GM23338 (cell line): Measurements from ENCODE around the gene KCTD12. TPM values are rescaled to one million over a fixed set of nuclear protein-coding genes. Genes with fewer than 3 reads are reported as not detected.

Experiments
- ATAC-seq: fragments of 200-7000 bp; cut with Tn5 transposase; 3 replicates; pipeline ENCODE4 v1.9.1; 2020
- DNase-seq: peaks from one replicate; pipeline ENCODE4 v3.0.0-alpha.2; 2015; ENCODE audit warnings: low spot score
- H2AFZ ChIP-seq: fragments of 200-600 bp; sonication (generic); 2 replicates; pipeline ENCODE4 v1.8.0; 2016; ENCODE audit warnings: antibody characterized with exemption, mild to moderate bottlenecking, moderate library complexity
- H3F3A ChIP-seq: fragments of 200-600 bp; sonication (generic); replicated peaks from 2 replicates; pipeline ENCODE4 v1.8.0; 2017; ENCODE audit warnings: antibody characterized with exemption, mixed run types, low read depth
- H3K27ac ChIP-seq: fragments of 200-600 bp; sonication (generic); 2 replicates; pipeline ENCODE4 v1.6.1; 2016; ENCODE audit warnings: low read depth
- H3K27me3 ChIP-seq: fragments of 200-600 bp; sonication (generic); 2 replicates; pipeline ENCODE4 v1.8.0; 2016; ENCODE audit warnings: mild to moderate bottlenecking, mixed run types, moderate library complexity; ENCODE audit not compliant: insufficient read depth
- H3K36me3 ChIP-seq: fragments of 200-600 bp; sonication (generic); 2 replicates; pipeline ENCODE4 v1.8.0; 2016; ENCODE audit warnings: mild to moderate bottlenecking; ENCODE audit not compliant: insufficient read depth
- H3K4me1 ChIP-seq: fragments of 200-600 bp; sonication (generic); 2 replicates; pipeline ENCODE4 v1.8.0; 2016; ENCODE audit warnings: mild to moderate bottlenecking, moderate library complexity; ENCODE audit not compliant: insufficient read depth
- H3K4me2 ChIP-seq: fragments of 200-600 bp; sonication (generic); 2 replicates; pipeline ENCODE4 v1.7.1; 2017; ENCODE audit warnings: mixed run types
- H3K4me3 ChIP-seq: fragments of 200-600 bp; sonication (generic); 2 replicates; pipeline ENCODE4 v1.6.1; 2016; ENCODE audit warnings: mixed run types
- H3K79me2 ChIP-seq: fragments of 200-600 bp; sonication (generic); replicated peaks from 2 replicates; pipeline ENCODE4 v1.8.0; 2017; ENCODE audit warnings: mild to moderate bottlenecking; ENCODE audit not compliant: insufficient read depth
- H3K9me2 ChIP-seq: fragments of 200-600 bp; sonication (generic); 2 replicates; pipeline ENCODE4 v1.8.0; 2017; ENCODE audit not compliant: insufficient read depth
- H4K20me1 ChIP-seq: fragments of 200-600 bp; sonication (generic); replicated peaks from 2 replicates; pipeline ENCODE4 v1.8.0; 2017; ENCODE audit warnings: mild to moderate bottlenecking; ENCODE audit not compliant: insufficient read depth
- H3K27ac Mint-ChIP-seq: 2 replicates; pipeline ENCODE4 v1.8.0; 2020; ENCODE audit warnings: inconsistent platforms, mild to moderate bottlenecking, moderate library complexity, mixed read lengths
- H3K27me3 Mint-ChIP-seq: 3 replicates; pipeline ENCODE4 v1.8.0; 2022; ENCODE audit warnings: low read depth, mild to moderate bottlenecking, moderate library complexity, mixed read lengths, inconsistent platforms; ENCODE audit not compliant: insufficient read depth, poor library complexity
- H3K36me3 Mint-ChIP-seq: 3 replicates; pipeline ENCODE4 v1.8.0; 2021; ENCODE audit warnings: low read depth, mild to moderate bottlenecking, inconsistent platforms, moderate library complexity, mixed read lengths
- H3K4me1 Mint-ChIP-seq: 3 replicates; pipeline ENCODE4 v1.8.0; 2020; ENCODE audit warnings: mild to moderate bottlenecking, inconsistent platforms, mixed read lengths
- H3K4me3 Mint-ChIP-seq: 3 replicates; pipeline ENCODE4 v1.8.0; 2021; ENCODE audit warnings: moderate library complexity, mild to moderate bottlenecking, inconsistent platforms, mixed read lengths
- H3K9me3 Mint-ChIP-seq: 3 replicates; pipeline ENCODE4 v1.8.0; 2020; ENCODE audit warnings: moderate library complexity, mild to moderate bottlenecking, inconsistent platforms, mixed read lengths
- CREB1 ChIP-seq: fragments of 250-450 bp; sonication (Bioruptor Pico); IDR thresholded peaks from 2 replicates; pipeline ENCODE4 v1.5.0; 2020; ENCODE audit warnings: low read depth, mild to moderate bottlenecking, moderate library complexity
- CTCF ChIP-seq, 2 experiments: fragments of 200-600 bp in 1 of 2; sonication (generic) in 1 of 2; conservative IDR thresholded peaks; 2 replicates each; pipeline versions ENCODE4 v1.5.1 to v1.6.1; 2016 to 2017; ENCODE audit warnings: antibody characterized with exemption in 2 of 2, low read depth in 2 of 2, mild to moderate bottlenecking in 2 of 2, moderate library complexity in 1 of 2
- ETS1 ChIP-seq: IDR thresholded peaks from 2 replicates; pipeline ENCODE4 v1.6.1; 2016; ENCODE audit warnings: antibody characterized with exemption
- EZH2 ChIP-seq: fragments of 200-600 bp; sonication (generic); IDR thresholded peaks from one replicate; pipeline ENCODE4 v1.8.0; 2017; ENCODE audit warnings: antibody characterized with exemption, mild to moderate bottlenecking, low read depth; ENCODE audit not compliant: unreplicated experiment
- EZH2phosphoT487 ChIP-seq: fragments of 200-600 bp; sonication (generic); IDR thresholded peaks from one replicate; pipeline ENCODE4 v1.8.1; 2018; ENCODE audit warnings: antibody characterized with exemption; ENCODE audit not compliant: unreplicated experiment
- JUNB ChIP-seq: IDR thresholded peaks from one replicate; pipeline ENCODE4 v1.6.1; 2016; ENCODE audit warnings: antibody characterized with exemption; ENCODE audit not compliant: unreplicated experiment
- NANOG ChIP-seq: IDR thresholded peaks from 2 replicates; pipeline ENCODE4 v1.6.1; 2016; ENCODE audit warnings: antibody characterized with exemption, borderline replicate concordance
- POLR2AphosphoS5 ChIP-seq: IDR thresholded peaks from 2 replicates; pipeline ENCODE4 v1.6.1; 2016; ENCODE audit warnings: antibody characterized with exemption, low read depth
- REST ChIP-seq: IDR thresholded peaks from one replicate; pipeline ENCODE4 v1.6.1; 2018; ENCODE audit warnings: antibody characterized with exemption; ENCODE audit not compliant: unreplicated experiment
- STAT1 ChIP-seq: IDR thresholded peaks from one replicate; pipeline ENCODE4 v1.6.1; 2016; ENCODE audit warnings: antibody characterized with exemption; ENCODE audit not compliant: unreplicated experiment
- ZNF114 ChIP-seq: fragments of 250-450 bp; sonication (Bioruptor Pico); IDR thresholded peaks from 2 replicates; pipeline ENCODE4 v1.5.0; 2020; ENCODE audit warnings: mild to moderate bottlenecking, moderate library complexity
- ZNF331 ChIP-seq: fragments of 250-450 bp; sonication (Bioruptor Pico); IDR thresholded peaks from 2 replicates; pipeline ENCODE4 v1.5.0; 2020; ENCODE audit warnings: low read depth, mild to moderate bottlenecking, moderate library complexity
- ZNF462 ChIP-seq: fragments of 250-450 bp; sonication (Bioruptor Pico); IDR thresholded peaks from 2 replicates; pipeline ENCODE4 v1.5.0; 2020; ENCODE audit warnings: mild to moderate bottlenecking, moderate library complexity
- polyA plus RNA-seq: library from polyadenylated mRNA; unstranded; fragments of >200 nt; fragmentation: Nextera tagmentation; extraction: Ambion mirVana; gene quantifications from 2 replicates; pipeline ENCODE4 v1.2.1, GENCODE V29; 2016
- total RNA-seq: library from RNA; depleted of rRNA; stranded (reverse); fragments of >200 nt; shearing (Covaris generic); gene quantifications from 2 replicates; pipeline ENCODE4 v1.2.3, GENCODE V29; 2014

Gene KCTD12
- total and polyA plus RNA-seq, 2 experiments from 2014 or later, result 3.3 to 12.0 TPM

- TF ChIP-seq CTCF (conservative IDR thresholded peaks at IDR 0.05; ENCODE audit: low read depth in 2 of 2) (no peak), EZH2 (no peak), ZNF331 (CRISPR knock-in tag) (no peak)
Measured at GRCh38 chr13:76912476-76912875, 26.3 kb upstream of the KCTD12 start (continued).

- H3K36me3 Mint-ChIP-seq, result peaks cover 3% of the 10 kb centered on the region; the same call in 1 of the 3 replicates
- no peaks in the 10 kb centered on the region for H3K27me3 ChIP-seq
- H2AFZ ChIP-seq, result no peak overlapping the region
- no peak for TF ChIP-seq ZNF462
- no peak for TF ChIP-seq EZH2
- no peak for TF ChIP-seq POLR2AphosphoS5
- no peak for TF ChIP-seq STAT1
- no peak for TF ChIP-seq CREB1 (CRISPR knock-in tag)
- TF ChIP-seq EZH2phosphoT487, result no peak
- TF ChIP-seq JUNB, result no peak
- TF ChIP-seq ZNF114 (CRISPR knock-in tag), result no peak
- TF ChIP-seq ZNF331 (CRISPR knock-in tag), result no peak
- TF ChIP-seq REST, result no peak
- no peak for TF ChIP-seq NANOG
- TF ChIP-seq ETS1, result no peak
Measured at GRCh38 chr13:76904507-76904906, 18.3 kb upstream of the KCTD12 start.

More at GRCh38 chr13:76904507-76904906, 18.3 kb upstream of the KCTD12 start:
- H3K4me1 ChIP-seq, result no peaks in the 10 kb centered on the region
- Mint-ChIP-seq H3K9me3 (peaks cover 4% of the 10 kb centered on the region), H3K27ac (no peak overlapping the region), H3K4me3 (no peak overlapping the region), H3K27me3 (peaks cover 2% of the 10 kb centered on the region), H3K4me1 (no peaks in the 10 kb centered on the region)
- no peak overlapping the region for H3K4me3 ChIP-seq
- DNase-seq, result no peak
- no peak for ATAC-seq
- H3K36me3 ChIP-seq, result 0 out of 2 replicates have a peak, but pooled peaks cover 4% of the 10 kb centered on the region
- H3K9me2 ChIP-seq, result no peaks in the 10 kb centered on the region
- H3K79me2 ChIP-seq, result no peaks in the 10 kb centered on the region
- H3F3A ChIP-seq, result no peaks in the 10 kb centered on the region
- H3K4me2 ChIP-seq, result no peak overlapping the region
- no peaks in the 10 kb centered on the region for H4K20me1 ChIP-seq
- H3K27ac ChIP-seq, result no peak overlapping the region
